HFFc6 (cell line): ENCODE results near the gene LRRN3. TPM values are rescaled to one million over a fixed set of nuclear protein-coding genes. Genes with fewer than 3 reads are reported as not detected.

Experiments
- DNase-seq: peaks from one replicate; pipeline ENCODE4 v3.0.0-alpha.2; 2018
- H3K27ac Mint-ChIP-seq: 2 replicates; pipeline ENCODE4 v1.8.0; 2020; ENCODE audit warnings: mild to moderate bottlenecking, mixed read lengths
- H3K27me3 Mint-ChIP-seq: 2 replicates; pipeline ENCODE4 v1.8.0; 2021; ENCODE audit warnings: mild to moderate bottlenecking, moderate library complexity, mixed read lengths; ENCODE audit not compliant: insufficient read depth
- H3K36me3 Mint-ChIP-seq: 2 replicates; pipeline ENCODE4 v1.8.0; 2021; ENCODE audit warnings: low read depth, mixed read lengths
- H3K4me1 Mint-ChIP-seq: 2 replicates; pipeline ENCODE4 v1.8.0; 2020; ENCODE audit warnings: low read depth, mixed read lengths
- H3K4me3 Mint-ChIP-seq: 2 replicates; pipeline ENCODE4 v1.8.0; 2020; ENCODE audit warnings: mild to moderate bottlenecking, moderate library complexity, mixed read lengths
- H3K9me3 Mint-ChIP-seq: 2 replicates; pipeline ENCODE4 v1.8.0; 2020; ENCODE audit warnings: mild to moderate bottlenecking, mixed read lengths
- CTCF ChIP-seq: fragments of 200-600 bp; sonication (generic); IDR thresholded peaks from 2 replicates; pipeline ENCODE4 v1.5.0; 2021; ENCODE audit warnings: antibody characterized with exemption, mild to moderate bottlenecking
- total RNA-seq, 6 experiments: library from RNA; stranded (reverse); fragmentation: NEBNext Ultra II Directional; extraction: Animal tissue kit (Norgen Biotek cat#: 25700); gene quantifications; 2 replicates in 1 of 6; 3 replicates in 5 of 6; pipeline ENCODE4 v1.2.3, GENCODE V29; 2021

The LRRN3 gene
- total RNA-seq, 6 experiments from 2014 or later = 13.7 to 42.0 (median 35.5) TPM

- Mint-ChIP-seq H3K9me3 (no peaks in the 10 kb centered on the region), H3K36me3 (no peaks in the 10 kb centered on the region), H3K4me3 (no peak overlapping the region), H3K27ac (no peak overlapping the region), H3K27me3 (no peaks in the 10 kb centered on the region), H3K4me1 (peaks cover 3% of the 10 kb centered on the region; the same call in 1 of the 2 replicates)
- no peak for TF ChIP-seq CTCF
- no peak for DNase-seq
Measured at GRCh38 chr7:111056371-111056770, 34.6 kb upstream of the LRRN3 start.

- Mint-ChIP-seq H3K36me3 (peaks cover 4% of the 10 kb centered on the region), H3K9me3 (peaks cover 2% of the 10 kb centered on the region; the same call in 1 of the 2 replicates), H3K4me1 (no peaks in the 10 kb centered on the region), H3K4me3 (no peak overlapping the region), H3K27ac (no peak overlapping the region), H3K27me3 (no peaks in the 10 kb centered on the region; the same call in 1 of the 2 replicates)
- TF ChIP-seq CTCF = no peak
- no peak for DNase-seq
Measured at GRCh38 chr7:111057066-111057465, 33.9 kb upstream of the LRRN3 start.

GRCh38 chr7:111059833-111060232, 31.1 kb upstream of the LRRN3 start:
- no peak overlapping the region for H3K27ac Mint-ChIP-seq
- H3K4me3 Mint-ChIP-seq = no peak overlapping the region
- TF ChIP-seq CTCF = no peak
- no peak for DNase-seq
- H3K9me3 Mint-ChIP-seq = peaks cover 24% of the 10 kb centered on the region
- peaks cover 20% of the 10 kb centered on the region for H3K36me3 Mint-ChIP-seq
- H3K27me3 Mint-ChIP-seq = no peaks in the 10 kb centered on the region; the same call in 1 of the 2 replicates
- no peaks in the 10 kb centered on the region for H3K4me1 Mint-ChIP-seq

- H3K4me1 Mint-ChIP-seq = no peaks in the 10 kb centered on the region
- H3K9me3 Mint-ChIP-seq = peaks cover 24% of the 10 kb centered on the region
- TF ChIP-seq CTCF = no peak
- no peak overlapping the region for H3K4me3 Mint-ChIP-seq
- no peak overlapping the region for H3K27ac Mint-ChIP-seq
- no peaks in the 10 kb centered on the region; the same call in 1 of the 2 replicates for H3K27me3 Mint-ChIP-seq
- DNase-seq = no peak
- H3K36me3 Mint-ChIP-seq = peaks cover 20% of the 10 kb centered on the region
Measured at GRCh38 chr7:111063166-111063565, 27.8 kb upstream of the LRRN3 start.

GRCh38 chr7:111067251-111067650, 23.7 kb upstream of the LRRN3 start:
- no peak for DNase-seq
- H3K36me3 Mint-ChIP-seq = peaks cover 14% of the 10 kb centered on the region
- H3K27ac Mint-ChIP-seq = no peak overlapping the region
- no peak for TF ChIP-seq CTCF
- H3K4me3 Mint-ChIP-seq = no peak overlapping the region
- peaks cover 20% of the 10 kb centered on the region for H3K9me3 Mint-ChIP-seq
- peaks cover 6% of the 10 kb centered on the region; the same call in 1 of the 2 replicates for H3K4me1 Mint-ChIP-seq
- H3K27me3 Mint-ChIP-seq = no peaks in the 10 kb centered on the region

- H3K27me3 Mint-ChIP-seq = no peaks in the 10 kb centered on the region
- no peak overlapping the region for H3K4me3 Mint-ChIP-seq
- H3K27ac Mint-ChIP-seq = no peak overlapping the region
- no peak for DNase-seq
- no peak for TF ChIP-seq CTCF
- H3K9me3 Mint-ChIP-seq = peaks cover 16% of the 10 kb centered on the region
- peaks cover 10% of the 10 kb centered on the region for H3K36me3 Mint-ChIP-seq
- peaks cover 6% of the 10 kb centered on the region; the same call in 1 of the 2 replicates for H3K4me1 Mint-ChIP-seq
Measured at GRCh38 chr7:111067682-111068081, 23.2 kb upstream of the LRRN3 start.
